Measurements from ENCODE around the gene TRMT61A.
"Not testable (repeated sequence)": the region's sequence is repeated elsewhere in the genome, so short reads cannot be mapped to it uniquely, and the experiment has no call there.

- not testable (repeated sequence) for TF ChIP-seq EP300 (conservative IDR thresholded peaks at IDR 0.05; ENCODE audit: poor library complexity, severe bottlenecking); CTCF (IDR thresholded peaks at IDR 0.05; ENCODE audit: poor library complexity, severe bottlenecking); RAD21 (conservative IDR thresholded peaks at IDR 0.05); EZH2 (IDR thresholded peaks at IDR 0.05; ENCODE audit: borderline replicate concordance, insufficient read depth, low read length, poor library complexity, severe bottlenecking); POLR2AphosphoS5 (IDR thresholded peaks at IDR 0.05); SMC3 (conservative IDR thresholded peaks at IDR 0.05; ENCODE audit: poor library complexity); MXI1 (conservative IDR thresholded peaks at IDR 0.05; ENCODE audit: poor library complexity, severe bottlenecking); REST (IDR thresholded peaks at IDR 0.05; ENCODE audit: borderline replicate concordance)
Measured at GRCh38 chr14:103512180-103512579, 16.8 kb upstream of the TRMT61A start.

All from neural cell (in vitro differentiated cells).